Measurements from ENCODE around the gene SLC34A1. TPM values are rescaled to one million over a fixed set of nuclear protein-coding genes. Genes with fewer than 3 reads are reported as not detected.

The SLC34A1 gene
- polyA plus RNA-seq, 3 donors, result not detected

DNA sequence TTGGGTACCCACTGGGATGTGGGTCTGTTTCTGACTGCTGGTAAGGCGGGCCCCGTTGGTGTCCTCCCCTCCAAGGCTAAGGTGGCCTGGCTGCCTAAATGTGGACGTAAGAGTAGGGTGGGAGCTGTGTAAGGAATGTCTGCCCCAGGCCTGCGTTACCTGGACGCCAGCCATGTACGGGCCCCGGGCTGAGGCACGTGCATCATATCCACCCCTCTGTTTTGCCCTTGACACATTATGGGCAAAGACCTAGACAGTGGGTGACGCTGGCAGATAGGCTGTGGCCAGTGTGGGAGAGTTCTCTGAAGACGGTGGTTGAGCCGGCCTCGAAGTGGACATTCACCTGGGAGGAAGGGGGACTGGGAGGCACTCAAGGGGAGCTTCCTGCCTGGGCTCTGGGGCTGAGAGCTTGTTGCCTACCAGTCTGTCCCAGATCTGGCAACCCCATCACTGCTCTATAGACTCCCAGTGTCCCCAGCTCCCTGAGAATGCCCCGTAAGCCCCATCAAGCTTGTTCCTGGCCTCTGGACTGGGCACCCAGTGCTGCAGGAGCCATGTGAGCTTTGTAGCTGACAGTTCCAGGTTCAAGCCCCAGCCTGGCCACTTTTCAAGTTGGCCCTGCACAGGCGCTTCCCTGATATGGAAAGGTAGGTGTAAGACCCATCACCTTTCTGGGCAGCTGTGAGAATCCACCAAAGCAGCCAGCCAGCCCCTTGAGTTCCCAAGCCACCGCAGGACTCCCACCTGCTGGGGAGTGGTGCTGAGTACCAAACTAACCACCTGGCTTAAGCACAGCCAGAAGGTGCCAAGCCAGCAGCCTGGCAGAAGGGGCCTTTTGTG lies 59.1 kb downstream of the SLC34A1 start:
- 80% methylated on average over 4 of the region's 15 CpGs for WGBS (ENCODE audit: insufficient coverage)
- H4K20me1 ChIP-seq (ENCODE audit: insufficient read depth, low read length), result peaks cover 90% of the 10 kb centered on the region

More for the DNA sequence above, 59.1 kb downstream of the SLC34A1 start:
- Mint-ChIP-seq H3K36me3 (peaks cover 45 to 49% of the 10 kb centered on the region in 2 donors), H3K4me3 (no peak overlapping the region), H3K9me3 (peaks cover 0 to 3% (median 0%) of the 10 kb centered on the region in 7 donors), H3K27me3 (ENCODE audit: low read depth in 3 of 3) (peaks cover 13 to 19% (median 13%) of the 10 kb centered on the region in 3 donors), H3K27ac (peak overlapping the region in 1 of 7 donors; percentile 23), H3K4me1 (peaks cover 39% of the 10 kb centered on the region)
- intact Hi-C loops (cut with micrococcal nuclease), result no loop called here
- Histone ChIP-seq H3K9me3 (replicated peaks in 1 of 2; ENCODE audit: control insufficient read depth in 1 of 2, insufficient read depth in 1 of 2, low read length in 2 of 2) (no peaks in the 10 kb centered on the region), H3K79me2 (ENCODE audit: insufficient read depth, low read length) (no peaks in the 10 kb centered on the region), H3K4me1 (ENCODE audit: control insufficient read depth in 1 of 2, insufficient read depth in 2 of 2, low read length in 2 of 2) (peaks cover 34 to 52% of the 10 kb centered on the region in 2 donors), H3K4me2 (replicated peaks; ENCODE audit: extremely low read depth, low read length, poor library complexity, severe bottlenecking) (no peak overlapping the region), H3K27me3 (ENCODE audit: control insufficient read depth in 2 of 2, insufficient read depth in 2 of 2, low read length in 2 of 2) (peaks cover 0 to 8% of the 10 kb centered on the region in 2 donors), H3K9ac (ENCODE audit: insufficient read depth, low read length, poor library complexity, severe bottlenecking) (no peak overlapping the region), H3K27ac (ENCODE audit: low read depth in 1 of 2, low read length in 2 of 2) (no peak overlapping the region), H3K4me3 (replicated peaks in 1 of 3; ENCODE audit: low read depth in 2 of 3, low read length in 3 of 3) (no peak overlapping the region), H3K36me3 (replicated peaks in 1 of 2; ENCODE audit: control insufficient read depth in 1 of 2, insufficient read depth in 2 of 2, low read length in 2 of 2) (peaks cover 48 to 55% of the 10 kb centered on the region in 2 donors), H2AFZ (ENCODE audit: insufficient read depth, low read depth, low read length, poor library complexity, severe bottlenecking) (no peak overlapping the region)
- TF ChIP-seq, protein P1, sequence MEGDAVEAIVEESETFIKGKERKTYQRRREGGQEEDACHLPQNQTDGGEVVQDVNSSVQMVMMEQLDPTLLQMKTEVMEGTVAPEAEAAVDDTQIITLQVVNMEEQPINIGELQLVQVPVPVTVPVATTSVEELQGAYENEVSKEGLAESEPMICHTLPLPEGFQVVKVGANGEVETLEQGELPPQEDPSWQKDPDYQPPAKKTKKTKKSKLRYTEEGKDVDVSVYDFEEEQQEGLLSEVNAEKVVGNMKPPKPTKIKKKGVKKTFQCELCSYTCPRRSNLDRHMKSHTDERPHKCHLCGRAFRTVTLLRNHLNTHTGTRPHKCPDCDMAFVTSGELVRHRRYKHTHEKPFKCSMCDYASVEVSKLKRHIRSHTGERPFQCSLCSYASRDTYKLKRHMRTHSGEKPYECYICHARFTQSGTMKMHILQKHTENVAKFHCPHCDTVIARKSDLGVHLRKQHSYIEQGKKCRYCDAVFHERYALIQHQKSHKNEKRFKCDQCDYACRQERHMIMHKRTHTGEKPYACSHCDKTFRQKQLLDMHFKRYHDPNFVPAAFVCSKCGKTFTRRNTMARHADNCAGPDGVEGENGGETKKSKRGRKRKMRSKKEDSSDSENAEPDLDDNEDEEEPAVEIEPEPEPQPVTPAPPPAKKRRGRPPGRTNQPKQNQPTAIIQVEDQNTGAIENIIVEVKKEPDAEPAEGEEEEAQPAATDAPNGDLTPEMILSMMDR (IDR thresholded peaks at IDR 0.05), result no peak
- no peak for DNase-seq

Measured in CD14-positive monocyte (primary cell).